Activated T-helper 1 cell treated with anti-CD3 and anti-CD28 coated beads, Interleukin-12 subunit alpha, Interleukin-12 subunit beta, Interleukin-2, Interleukin-4 antibody, amounts not matched to agents 30 ng/mL and 10 ng/mL and 1 ng/mL, durations not matched to agents 14 hours and 24 hours and 36 hours (primary cell): ENCODE results near the gene SMARCD3. TPM values are rescaled to one million over a fixed set of nuclear protein-coding genes. Genes with fewer than 3 reads are reported as not detected.

Experiments
- DNase-seq: peaks from one replicate; pipeline ENCODE4 v3.0.0; 2021; ENCODE audit warnings: low spot score
- H3K27ac Mint-ChIP-seq: one replicate; pipeline ENCODE4 v1.8.0; 2021; ENCODE audit warnings: mild to moderate bottlenecking, mixed read lengths
- H3K27me3 Mint-ChIP-seq: one replicate; pipeline ENCODE4 v1.8.0; 2022; ENCODE audit warnings: mild to moderate bottlenecking, moderate library complexity, mixed read lengths; ENCODE audit not compliant: insufficient read depth
- H3K36me3 Mint-ChIP-seq: one replicate; pipeline ENCODE4 v1.8.0; 2021; ENCODE audit warnings: low read depth, mixed read lengths
- H3K4me1 Mint-ChIP-seq: one replicate; pipeline ENCODE4 v1.8.0; 2021; ENCODE audit warnings: low read depth, mixed read lengths
- H3K4me3 Mint-ChIP-seq: one replicate; pipeline ENCODE4 v1.8.0; 2021; ENCODE audit warnings: mild to moderate bottlenecking, moderate library complexity, mixed read lengths
- H3K9me3 Mint-ChIP-seq: one replicate; pipeline ENCODE4 v1.8.0; 2021; ENCODE audit warnings: mixed read lengths
- intact Hi-C: fragments of 100-400 bp; cut with micrococcal nuclease; formaldehyde crosslinking; loops from one replicate; pipeline ENCODE4 v1.15.1; 2024
- total RNA-seq: library from RNA; stranded (reverse); gene quantifications from 2 replicates; pipeline ENCODE4 v1.2.3, GENCODE V29; 2022

SMARCD3 gene
- total RNA-seq, 1 donor from 2014 or later, result 2.4 TPM

DNA sequence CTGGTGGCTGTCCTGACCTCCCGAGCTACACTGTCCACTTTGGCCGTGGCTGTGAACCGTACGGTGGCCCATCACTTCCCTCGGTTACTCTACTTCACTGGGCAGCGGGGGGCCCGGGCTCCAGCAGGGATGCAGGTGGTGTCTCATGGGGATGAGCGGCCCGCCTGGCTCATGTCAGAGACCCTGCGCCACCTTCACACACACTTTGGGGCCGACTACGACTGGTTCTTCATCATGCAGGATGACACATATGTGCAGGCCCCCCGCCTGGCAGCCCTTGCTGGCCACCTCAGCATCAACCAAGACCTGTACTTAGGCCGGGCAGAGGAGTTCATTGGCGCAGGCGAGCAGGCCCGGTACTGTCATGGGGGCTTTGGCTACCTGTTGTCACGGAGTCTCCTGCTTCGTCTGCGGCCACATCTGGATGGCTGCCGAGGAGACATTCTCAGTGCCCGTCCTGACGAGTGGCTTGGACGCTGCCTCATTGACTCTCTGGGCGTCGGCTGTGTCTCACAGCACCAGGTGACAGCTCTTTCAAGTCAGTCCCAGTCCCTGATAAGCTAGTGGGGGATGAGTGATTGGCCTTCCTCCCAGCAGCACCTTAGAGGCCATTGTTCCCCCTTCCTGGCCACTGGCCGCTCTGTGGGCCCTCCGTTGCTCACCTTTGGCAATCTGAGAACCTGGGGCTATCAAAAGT lies 13.3 kb downstream of the SMARCD3 start:
- intact Hi-C loops, result loop anchor here (10.0 kb wide), 1 partner anchor 1440 kb away; the partner anchor contains the start of gene XRCC2
- peaks cover 28% of the 10 kb centered on the region for H3K4me1 Mint-ChIP-seq
- DNase-seq, result no peak
- no peaks in the 10 kb centered on the region for H3K9me3 Mint-ChIP-seq
- H3K4me3 Mint-ChIP-seq, result peak overlapping the region; percentile 67
- H3K27me3 Mint-ChIP-seq, result no peaks in the 10 kb centered on the region
- no peak overlapping the region for H3K27ac Mint-ChIP-seq
- peaks cover 15% of the 10 kb centered on the region for H3K36me3 Mint-ChIP-seq

GRCh38 chr7:151233804-151234203 lies 14.7 kb downstream of the SMARCD3 start:
- Mint-ChIP-seq H3K27ac (peak overlapping the region; percentile 98), H3K4me3 (peak overlapping the region; percentile 100), H3K27me3 (peaks cover 2% of the 10 kb centered on the region), H3K9me3 (no peaks in the 10 kb centered on the region), H3K36me3 (peaks cover 10% of the 10 kb centered on the region), H3K4me1 (peaks cover 28% of the 10 kb centered on the region)
- no peak for DNase-seq
- intact Hi-C loops, result loop anchor here (2.0 to 10.0 kb wide), 4 partner anchors 117 to 1441 kb away; partner anchors contain the start of genes XRCC2 and ZNF775

DNA sequence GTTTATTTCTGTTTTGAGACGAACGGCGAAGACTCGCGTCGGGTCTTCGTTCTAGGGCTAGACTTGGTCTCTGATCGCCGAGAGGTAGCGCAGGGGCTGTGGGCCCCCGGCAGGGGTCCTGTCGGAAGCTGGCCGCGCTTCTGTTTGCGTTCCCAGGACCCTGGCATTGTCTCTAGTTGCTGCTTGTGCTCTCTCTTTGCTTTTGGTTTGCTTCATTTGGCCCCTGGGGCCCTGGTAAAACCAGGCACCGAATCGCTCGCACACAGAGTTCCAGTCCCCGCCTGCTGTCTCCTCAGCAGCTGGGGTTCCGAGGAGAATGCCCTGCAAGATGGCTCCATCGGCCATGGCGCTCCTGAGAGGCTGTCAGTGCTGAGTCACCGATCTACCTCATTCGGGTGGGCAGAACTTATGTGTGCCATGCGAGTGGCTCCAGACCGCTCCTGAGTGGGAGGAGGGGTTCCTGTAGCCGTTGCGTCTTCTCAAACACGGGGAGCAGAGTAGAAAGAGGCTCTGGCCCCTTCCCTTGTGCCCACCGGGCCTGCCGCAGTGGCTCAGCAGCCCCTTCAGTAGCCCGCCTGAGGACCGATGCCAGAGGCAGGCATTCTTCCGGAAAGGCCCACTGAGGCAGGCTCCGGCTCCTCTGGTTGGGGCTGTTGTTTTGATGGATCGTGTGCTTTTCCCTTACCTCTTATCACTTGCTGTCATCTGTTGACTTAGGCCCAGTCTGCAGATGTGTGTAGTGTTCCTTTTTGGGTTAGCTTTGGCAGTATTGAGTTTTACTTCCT lies 15.4 kb downstream of the SMARCD3 start:
- intact Hi-C loops, result loop anchor here (1.0 to 10.0 kb wide), 11 partner anchors 11 to 1442 kb away; partner anchors contain the start of genes ABCB8, NUB1, TMUB1 and XRCC2
- Mint-ChIP-seq H3K36me3 (peaks cover 10% of the 10 kb centered on the region), H3K4me1 (peaks cover 29% of the 10 kb centered on the region), H3K27me3 (peaks cover 2% of the 10 kb centered on the region), H3K9me3 (no peaks in the 10 kb centered on the region), H3K27ac (peak overlapping the region; percentile 98), H3K4me3 (peak overlapping the region; percentile 100)
- DNase-seq, result peak; percentile 53

- intact Hi-C loops, result loop anchor here (1.0 to 10.0 kb wide), 11 partner anchors 12 to 1442 kb away; partner anchors contain the start of genes ABCB8, NUB1, TMUB1 and XRCC2
- H3K27me3 Mint-ChIP-seq, result peaks cover 2% of the 10 kb centered on the region
- H3K4me1 Mint-ChIP-seq, result peaks cover 35% of the 10 kb centered on the region
- peaks cover 10% of the 10 kb centered on the region for H3K36me3 Mint-ChIP-seq
- peak within 1 kb of the TSS; percentile 98 for H3K27ac Mint-ChIP-seq
- DNase-seq, result peak; percentile 89
- peak within 1 kb of the TSS; percentile 100 for H3K4me3 Mint-ChIP-seq
- no peaks in the 10 kb centered on the region for H3K9me3 Mint-ChIP-seq
Measured at GRCh38 chr7:151232091-151232916, 16.2 kb downstream of the SMARCD3 start, which contains the start of gene CHPF2. Gene CHPF2, plus strand, starts transcription at chr7:151232483. Its CDS starts 1,529 bp downstream, at chr7:151234012.

- H3K9me3 Mint-ChIP-seq, result no peaks in the 10 kb centered on the region
- H3K27ac Mint-ChIP-seq, result no peak overlapping the region
- DNase-seq, result no peak
- peaks cover 44% of the 10 kb centered on the region for H3K4me1 Mint-ChIP-seq
- intact Hi-C loops, result loop anchor here (5.0 to 10.0 kb wide), 2 partner anchors 401 to 1444 kb away; partner anchors contain the start of gene XRCC2
- peak overlapping the region; percentile 28 for H3K4me3 Mint-ChIP-seq
- peaks cover 2% of the 10 kb centered on the region for H3K27me3 Mint-ChIP-seq
- H3K36me3 Mint-ChIP-seq, result peaks cover 14% of the 10 kb centered on the region
Measured at GRCh38 chr7:151231080-151231479, 17.4 kb downstream of the SMARCD3 start.

DNA sequence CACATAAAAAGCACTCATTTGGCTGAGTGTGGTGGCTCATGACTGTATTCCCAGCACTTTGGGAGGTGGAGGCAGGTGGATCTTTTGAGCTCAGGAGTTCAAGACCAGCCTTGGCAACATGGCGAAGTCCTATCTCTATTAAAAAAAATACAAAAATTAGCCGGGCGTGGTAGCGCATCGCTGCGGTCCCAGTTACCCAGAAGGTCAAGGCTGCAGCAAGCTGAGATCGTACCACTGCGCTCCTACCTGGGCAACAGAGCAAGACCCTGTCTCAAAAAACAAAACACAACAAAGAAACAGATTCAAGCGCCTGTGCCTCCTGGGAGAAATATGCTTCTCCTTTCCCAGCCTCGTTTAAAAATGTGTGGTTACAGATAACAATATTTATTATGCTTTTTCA lies 19.2 kb downstream of the SMARCD3 start:
- no peaks in the 10 kb centered on the region for H3K9me3 Mint-ChIP-seq
- H3K36me3 Mint-ChIP-seq, result peaks cover 24% of the 10 kb centered on the region
- peaks cover 2% of the 10 kb centered on the region for H3K27me3 Mint-ChIP-seq
- peaks cover 54% of the 10 kb centered on the region for H3K4me1 Mint-ChIP-seq
- intact Hi-C loops, result no loop called here
- H3K27ac Mint-ChIP-seq, result no peak overlapping the region
- H3K4me3 Mint-ChIP-seq, result no peak overlapping the region
- DNase-seq, result no peak

- intact Hi-C loops, result no loop called here
Measured at GRCh38 chr7:151228024-151228866, 20.2 kb downstream of the SMARCD3 start.

GRCh38 chr7:151226875-151227782 lies 21.4 kb downstream of the SMARCD3 start, which contains the start of gene ABCF2:
Gene ABCF2, minus strand, starts transcription at chr7:151227205. Its CDS starts 747 bp downstream, at chr7:151226458.
- peak; percentile 97 for DNase-seq
- H3K4me3 Mint-ChIP-seq, result peak within 1 kb of the TSS; percentile 98
- intact Hi-C loops, result loop anchor here (1.0 kb wide), 10 partner anchors 17 to 292 kb away; partner anchors contain the start of genes ABCB8, NUB1, RHEB and TMUB1

More at GRCh38 chr7:151228024-151228866, 20.2 kb downstream of the SMARCD3 start:
- Mint-ChIP-seq H3K9me3 (no peaks in the 10 kb centered on the region), H3K4me3 (peak overlapping the region; percentile 98), H3K27ac (peak overlapping the region; percentile 62), H3K4me1 (peaks cover 45% of the 10 kb centered on the region), H3K36me3 (peaks cover 26% of the 10 kb centered on the region), H3K27me3 (peaks cover 2% of the 10 kb centered on the region)
- no peak for DNase-seq

DNA sequence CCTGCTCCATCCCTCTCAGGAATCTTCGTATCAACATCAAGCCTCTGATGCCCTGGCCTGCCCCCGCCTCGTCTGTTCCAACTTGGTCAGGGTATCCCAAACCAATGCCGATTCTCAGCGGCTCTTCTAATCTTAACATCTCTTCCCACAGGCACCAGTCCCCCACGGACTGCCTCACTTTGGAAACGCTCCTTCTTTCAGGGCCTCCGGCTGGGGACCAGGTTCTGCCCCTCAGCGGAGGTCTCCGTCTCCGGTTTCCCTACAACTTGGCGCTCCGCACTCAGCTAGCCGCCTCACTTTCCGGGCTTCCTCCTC lies 22.0 kb downstream of the SMARCD3 start:
- Mint-ChIP-seq H3K4me3 (peak overlapping the region; percentile 98), H3K27ac (peak overlapping the region; percentile 94), H3K4me1 (peaks cover 37% of the 10 kb centered on the region), H3K9me3 (no peaks in the 10 kb centered on the region), H3K36me3 (peaks cover 37% of the 10 kb centered on the region), H3K27me3 (peaks cover 2% of the 10 kb centered on the region)
- no peak for DNase-seq
- intact Hi-C loops, result no loop called here

More at GRCh38 chr7:151226875-151227782, 21.4 kb downstream of the SMARCD3 start, which contains the start of gene ABCF2:
- H3K27me3 Mint-ChIP-seq, result peaks cover 2% of the 10 kb centered on the region
- H3K27ac Mint-ChIP-seq, result peak within 1 kb of the TSS; percentile 94
- peaks cover 43% of the 10 kb centered on the region for H3K4me1 Mint-ChIP-seq
- peaks cover 32% of the 10 kb centered on the region for H3K36me3 Mint-ChIP-seq
- H3K9me3 Mint-ChIP-seq, result no peaks in the 10 kb centered on the region

- intact Hi-C loops, result no loop called here
- Mint-ChIP-seq H3K9me3 (no peaks in the 10 kb centered on the region), H3K27me3 (peaks cover 2% of the 10 kb centered on the region), H3K4me1 (peaks cover 32% of the 10 kb centered on the region), H3K27ac (peak overlapping the region; percentile 94), H3K36me3 (peaks cover 39% of the 10 kb centered on the region), H3K4me3 (peak overlapping the region; percentile 98)
- DNase-seq, result no peak
Measured at GRCh38 chr7:151225948-151226510, 22.5 kb downstream of the SMARCD3 start.
